GM21367 (cell line): ENCODE measurements around the gene COL21A1.
"Not testable (repeated sequence)": the region's sequence is repeated elsewhere in the genome, so short reads cannot be mapped to it uniquely, and the experiment has no call there.

Experiments
- ATAC-seq: cut with Tn5 transposase; IDR thresholded peaks from one replicate; pipeline ENCODE4 v1.9.1; 2021; ENCODE audit not compliant: unreplicated experiment

COL21A1 gene

GRCh38 chr6:56019973-56020372, 227.4 kb downstream of the COL21A1 start:
- no peak for ATAC-seq

GRCh38 chr6:56017198-56017597, 230.2 kb downstream of the COL21A1 start:
- ATAC-seq, result no peak

- ATAC-seq, result not testable (repeated sequence)
Measured at GRCh38 chr6:56014039-56014438, 233.3 kb downstream of the COL21A1 start.

GRCh38 chr6:56009636-56010035, 237.7 kb downstream of the COL21A1 start:
- no peak for ATAC-seq
